GM21447 (cell line): ENCODE data around the gene SYNGR3.
"Not testable (repeated sequence)": the region's sequence is repeated elsewhere in the genome, so short reads cannot be mapped to it uniquely, and the experiment has no call there.

Experiments used
- ATAC-seq: cut with Tn5 transposase; IDR thresholded peaks from one replicate; pipeline ENCODE4 v1.9.1; 2021; ENCODE audit not compliant: unreplicated experiment

The SYNGR3 gene

DNA sequence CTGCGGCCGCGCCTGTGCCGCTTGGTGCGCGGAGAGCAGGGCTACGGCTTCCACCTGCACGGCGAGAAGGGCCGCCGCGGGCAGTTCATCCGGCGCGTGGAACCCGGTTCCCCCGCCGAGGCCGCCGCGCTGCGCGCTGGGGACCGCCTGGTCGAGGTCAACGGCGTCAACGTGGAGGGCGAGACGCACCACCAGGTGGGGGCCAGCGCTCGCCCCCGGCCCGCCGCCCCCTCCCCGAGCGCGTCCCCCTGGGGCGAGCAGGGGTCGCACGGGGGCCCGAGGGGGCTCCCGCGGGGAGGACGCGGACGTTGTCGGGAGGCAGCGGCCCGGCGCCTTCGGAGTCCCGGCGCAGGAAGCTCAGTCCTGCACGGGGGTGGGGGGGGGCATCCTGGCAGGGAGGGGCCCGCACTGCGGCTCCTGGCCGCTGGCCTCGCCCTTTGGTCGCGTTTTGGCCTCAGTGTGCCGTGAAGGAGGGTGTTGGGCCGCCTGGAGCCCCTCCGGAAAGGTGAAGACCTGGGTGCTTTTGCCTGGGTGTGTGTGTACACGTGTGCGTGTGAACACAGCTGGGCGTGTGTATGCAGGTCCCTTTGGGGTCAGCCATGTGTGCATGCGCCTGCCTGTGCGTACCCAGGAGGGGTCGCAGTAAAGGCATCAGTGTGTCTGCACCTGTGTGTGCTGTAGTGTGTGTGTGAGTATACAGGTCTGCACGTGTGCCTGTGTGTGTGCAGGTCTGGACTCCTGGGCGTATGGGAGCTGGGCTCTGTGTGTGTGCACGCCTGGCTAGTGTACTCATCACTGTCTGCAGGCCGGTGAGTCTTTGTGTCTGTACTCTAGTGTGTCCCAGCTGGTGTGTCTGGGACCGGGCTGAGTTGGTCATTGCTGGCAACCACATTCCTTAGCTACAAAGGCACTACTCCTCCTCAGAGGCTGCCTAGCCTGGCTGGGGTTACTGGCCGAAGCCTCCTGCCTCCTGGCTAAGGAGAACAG is 37.5 kb downstream of the SYNGR3 start:
- ATAC-seq: no peak

DNA sequence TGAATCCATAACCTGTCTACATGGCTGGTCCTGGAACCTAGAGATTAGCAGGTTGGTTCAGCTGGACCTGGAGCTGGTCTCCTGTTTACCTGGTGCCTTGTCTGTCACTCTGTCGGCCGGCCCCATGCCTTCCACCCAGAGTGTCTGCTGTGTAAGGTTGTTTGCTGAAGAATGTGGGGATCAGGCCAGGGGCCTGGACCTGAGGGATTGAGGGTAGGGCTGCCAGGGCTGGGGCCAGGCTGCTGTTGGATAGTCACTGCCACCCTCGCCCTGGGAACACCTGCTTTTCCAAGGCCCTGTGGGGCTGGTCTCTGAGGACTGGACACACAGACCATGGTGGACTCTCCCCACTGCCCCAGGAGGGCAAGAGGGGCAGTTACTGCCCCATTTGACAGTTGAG is 38.4 kb downstream of the SYNGR3 start:
- no peak for ATAC-seq

DNA sequence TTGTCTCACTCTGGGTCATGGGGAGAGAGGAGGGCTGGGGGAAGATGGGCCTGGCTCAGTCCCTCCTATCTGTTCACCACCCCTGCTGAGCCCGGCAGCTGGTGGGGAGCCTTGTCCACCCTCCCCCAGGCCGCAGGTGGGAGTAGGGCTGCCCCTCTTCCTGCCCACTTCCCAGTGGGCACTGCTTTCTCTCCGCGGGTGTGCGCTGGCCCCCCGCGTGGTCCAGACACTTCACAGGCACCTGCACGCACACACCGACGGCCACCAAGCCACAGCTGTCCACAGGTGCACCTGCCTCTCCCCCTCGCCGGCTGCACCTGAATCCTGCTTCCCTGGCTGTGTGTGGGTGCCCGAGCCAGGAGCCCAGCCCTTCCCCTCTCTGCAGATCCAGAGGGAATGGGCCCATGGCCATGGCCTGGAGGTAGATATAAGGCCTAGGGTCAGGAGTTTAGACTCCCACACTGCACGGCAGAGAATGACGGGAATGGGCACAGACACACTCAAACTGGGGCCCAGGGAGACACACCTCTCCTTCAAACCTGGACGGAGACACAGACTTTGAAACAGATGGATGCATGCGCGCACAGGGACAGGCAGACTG is 39.0 kb downstream of the SYNGR3 start:
- no peak for ATAC-seq

DNA sequence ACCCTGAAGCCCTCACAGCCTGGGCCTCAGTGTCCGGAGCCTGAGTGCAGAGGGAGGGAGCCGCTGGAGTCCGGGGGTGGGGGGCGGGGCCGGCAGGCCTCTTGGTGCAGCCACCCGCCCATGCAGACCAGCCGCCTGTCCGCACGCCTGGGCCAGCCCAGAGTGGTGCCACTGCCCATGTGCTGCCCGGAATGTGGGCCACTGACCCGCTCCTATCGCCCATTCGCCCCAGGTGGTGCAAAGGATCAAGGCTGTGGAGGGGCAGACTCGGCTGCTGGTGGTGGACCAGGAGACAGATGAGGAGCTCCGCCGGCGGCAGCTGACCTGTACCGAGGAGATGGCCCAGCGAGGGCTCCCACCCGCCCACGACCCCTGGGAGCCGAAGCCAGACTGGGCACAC is 39.6 kb downstream of the SYNGR3 start:
- ATAC-seq: no peak

DNA sequence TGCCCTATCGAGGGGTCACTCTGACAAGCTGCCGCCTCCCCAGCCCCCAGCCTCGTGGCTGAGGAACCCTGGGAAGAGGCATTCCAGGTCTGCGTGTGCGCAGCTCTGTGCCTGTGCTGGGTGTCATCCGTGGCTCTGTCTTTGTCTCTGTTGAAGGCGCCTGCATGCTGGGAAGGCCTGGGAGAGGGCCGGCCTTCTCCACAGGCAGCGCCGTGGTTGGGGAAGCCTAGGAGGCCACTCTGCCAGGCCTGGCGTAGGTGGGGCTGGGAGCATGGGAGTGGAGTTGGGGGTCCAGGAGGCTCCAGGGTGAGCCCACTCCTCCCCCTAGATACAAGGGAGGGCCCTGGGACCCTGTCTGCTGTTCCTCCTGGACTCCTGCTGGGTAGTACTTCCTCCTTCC is 40.3 kb downstream of the SYNGR3 start:
- ATAC-seq: no peak

DNA sequence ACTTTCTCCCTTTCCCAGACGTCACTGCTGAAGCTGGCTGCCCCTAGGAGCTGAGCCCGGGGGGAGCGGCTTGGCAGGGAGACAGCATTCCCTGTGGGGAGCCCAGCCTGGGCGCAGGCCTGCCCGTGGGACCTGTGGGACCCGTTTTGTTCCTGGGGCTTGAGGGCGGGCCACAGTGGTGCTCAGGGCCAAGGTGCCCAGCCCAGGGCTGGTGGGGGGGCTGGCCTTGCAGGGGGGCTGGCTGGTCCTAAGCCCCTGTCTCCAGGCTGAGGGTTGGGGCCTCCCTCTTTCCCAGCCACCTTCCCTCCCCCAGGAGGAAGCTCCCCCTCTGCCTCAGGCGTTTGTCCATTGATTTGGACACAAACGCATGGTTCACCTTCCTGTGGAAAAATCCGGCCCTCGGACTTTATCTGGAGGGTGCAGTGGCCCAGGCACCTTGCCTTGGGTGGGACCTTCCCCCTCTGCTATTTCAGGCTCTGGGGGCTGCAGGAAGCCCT is 41.4 kb downstream of the SYNGR3 start:
- ATAC-seq: no peak

DNA sequence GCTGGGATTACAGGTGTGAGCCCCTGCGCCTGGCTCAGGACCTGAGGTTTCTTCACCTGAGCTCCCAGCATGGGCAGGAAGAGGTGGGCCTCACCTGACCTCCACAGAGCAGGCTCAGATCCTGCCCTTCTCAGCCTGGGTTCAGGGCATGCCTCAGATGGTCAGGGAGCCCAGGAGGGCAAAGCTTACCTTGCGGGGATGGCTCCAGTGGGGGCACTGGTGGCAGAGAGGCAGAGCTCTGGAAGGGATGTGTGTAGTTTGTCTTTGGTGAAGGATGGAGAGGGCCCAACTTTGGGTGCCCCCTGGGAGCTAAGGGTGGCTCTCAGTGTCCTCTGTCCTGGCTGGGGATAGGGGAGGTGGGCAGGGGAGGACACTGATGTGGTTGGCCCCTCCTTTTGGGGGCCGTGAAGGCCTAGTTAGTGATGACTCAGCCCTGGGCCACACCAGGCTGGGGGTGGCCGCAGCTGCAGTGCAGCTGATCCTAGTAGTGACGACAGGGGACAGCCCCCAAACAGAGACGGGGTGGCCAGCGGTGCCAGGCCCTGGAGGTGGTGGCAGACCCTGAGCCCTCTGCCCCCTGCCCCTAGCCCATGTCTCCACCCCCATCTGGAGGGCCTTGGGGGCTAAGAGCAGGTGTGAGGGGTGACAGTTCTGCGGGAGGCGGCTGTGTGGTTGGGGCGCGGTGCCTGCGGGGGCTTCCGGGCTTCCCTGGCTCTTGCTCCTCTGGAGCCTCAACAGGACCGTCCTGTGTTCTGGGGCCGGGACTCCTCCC is 42.7 kb downstream of the SYNGR3 start:
- ATAC-seq: no peak

DNA sequence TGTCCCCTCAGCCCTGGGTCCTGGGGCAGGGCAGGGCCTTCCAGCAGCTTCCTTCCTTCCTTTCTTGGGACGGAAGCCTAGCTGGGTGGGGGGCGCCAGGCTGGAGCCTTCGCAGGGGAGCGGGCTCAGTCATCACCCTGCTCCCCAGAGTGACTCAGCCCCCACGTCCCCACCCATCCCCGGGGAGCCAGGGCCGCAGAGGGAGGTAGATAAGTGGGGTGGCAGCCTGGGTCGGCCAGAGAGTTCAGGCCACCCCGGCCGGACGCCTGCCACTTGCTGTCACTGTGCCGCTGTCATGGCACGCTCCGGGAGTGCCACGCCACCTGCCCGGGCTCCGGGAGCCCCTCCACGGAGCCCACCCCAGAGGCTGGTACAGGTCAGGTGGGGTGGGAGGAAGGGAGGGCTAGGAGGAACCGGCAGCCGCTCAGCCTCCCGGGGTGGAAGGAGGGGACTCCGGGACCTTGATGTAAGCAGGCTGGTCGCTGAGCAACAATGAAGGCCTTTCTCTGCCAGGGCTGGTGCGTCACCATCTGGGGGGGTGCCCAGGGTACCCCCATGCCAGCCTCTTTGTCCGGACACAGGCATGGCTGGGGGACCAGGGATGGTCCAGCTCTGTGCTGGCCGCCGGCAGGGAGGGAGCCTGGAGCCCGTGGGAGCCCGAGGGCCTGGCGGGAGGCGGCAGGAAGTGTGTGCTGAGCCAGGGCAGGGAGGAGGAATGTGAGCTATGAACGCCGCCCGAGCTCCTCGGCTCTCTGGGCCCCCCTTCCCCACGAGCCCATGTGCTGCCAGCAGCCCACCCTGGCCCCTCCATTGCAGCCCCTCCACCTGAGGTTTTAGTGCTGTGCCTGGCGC is 43.5 kb downstream of the SYNGR3 start:
- ATAC-seq: no peak

DNA sequence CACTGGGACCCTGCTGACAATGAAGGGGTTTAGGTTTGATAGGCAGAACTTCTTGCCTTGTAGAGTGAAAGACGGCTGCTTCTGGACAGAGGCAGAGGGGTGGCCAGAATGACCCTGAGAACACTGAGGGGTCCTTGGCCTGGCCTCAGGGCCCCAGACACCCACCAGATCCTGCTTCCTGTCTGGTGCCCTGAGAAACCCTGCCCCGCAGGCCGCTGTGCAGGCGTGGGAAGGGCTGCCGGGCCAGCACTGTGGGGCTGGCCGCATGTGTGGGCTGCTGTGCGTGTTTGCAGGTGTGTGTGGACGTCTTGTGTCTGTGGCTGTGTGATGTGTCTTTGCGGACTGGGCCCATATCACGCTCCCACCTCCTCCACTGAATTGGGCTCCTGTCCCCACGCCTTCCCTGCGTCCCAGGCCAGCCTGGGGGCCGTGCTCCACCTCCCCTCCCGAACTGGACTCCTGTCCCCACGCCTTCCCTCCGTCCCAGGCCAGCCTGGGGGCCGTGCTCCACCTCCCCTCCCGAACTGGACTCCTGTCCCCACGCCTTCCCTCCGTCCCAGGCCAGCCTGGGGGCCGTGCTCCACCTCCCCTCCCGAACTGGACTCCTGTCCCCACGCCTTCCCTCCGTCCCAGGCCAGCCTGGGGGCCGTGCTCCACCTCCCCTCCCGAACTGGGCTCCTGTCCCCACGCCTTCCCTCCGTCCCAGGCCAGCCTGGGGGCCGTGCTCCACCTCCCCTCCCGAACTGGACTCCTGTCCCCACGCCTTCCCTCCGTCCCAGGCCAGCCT is 44.3 kb downstream of the SYNGR3 start:
- not testable (repeated sequence) for ATAC-seq

DNA sequence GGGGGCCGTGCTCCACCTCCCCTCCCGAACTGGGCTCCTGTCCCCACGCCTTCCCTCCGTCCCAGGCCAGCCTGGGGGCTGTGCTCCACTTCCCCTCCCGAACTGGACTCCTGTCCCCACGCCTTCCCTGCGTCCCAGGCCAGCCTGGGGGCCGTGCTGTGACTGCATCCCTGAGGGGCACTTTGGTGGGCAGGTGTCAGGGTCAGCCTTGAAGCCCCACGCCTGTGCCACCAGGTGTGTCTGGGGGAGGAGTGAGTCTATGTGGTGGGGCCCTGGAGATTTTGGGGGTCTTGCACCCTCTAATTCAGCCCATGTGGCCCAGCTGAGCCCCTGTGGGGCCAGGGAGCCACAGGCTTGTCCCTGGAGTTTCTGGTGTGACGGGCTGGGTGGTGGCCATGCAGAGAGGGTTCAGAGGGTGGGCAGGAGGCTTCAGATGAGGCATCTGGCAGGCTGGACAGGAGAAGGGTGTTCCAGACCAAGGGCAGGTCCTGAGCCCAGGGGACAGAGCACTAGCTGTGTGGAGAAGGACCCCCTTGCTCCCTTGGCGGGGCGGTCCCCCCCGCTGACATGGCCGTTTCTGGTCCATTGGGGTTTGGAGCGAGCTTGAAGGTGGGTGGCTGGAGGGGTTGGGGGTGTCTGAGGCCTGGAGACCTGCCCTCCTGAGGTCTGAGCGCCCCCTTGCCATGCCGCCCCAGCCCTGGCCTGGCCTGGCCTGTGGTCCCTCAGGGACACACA is 45.1 kb downstream of the SYNGR3 start:
- ATAC-seq: no peak

DNA sequence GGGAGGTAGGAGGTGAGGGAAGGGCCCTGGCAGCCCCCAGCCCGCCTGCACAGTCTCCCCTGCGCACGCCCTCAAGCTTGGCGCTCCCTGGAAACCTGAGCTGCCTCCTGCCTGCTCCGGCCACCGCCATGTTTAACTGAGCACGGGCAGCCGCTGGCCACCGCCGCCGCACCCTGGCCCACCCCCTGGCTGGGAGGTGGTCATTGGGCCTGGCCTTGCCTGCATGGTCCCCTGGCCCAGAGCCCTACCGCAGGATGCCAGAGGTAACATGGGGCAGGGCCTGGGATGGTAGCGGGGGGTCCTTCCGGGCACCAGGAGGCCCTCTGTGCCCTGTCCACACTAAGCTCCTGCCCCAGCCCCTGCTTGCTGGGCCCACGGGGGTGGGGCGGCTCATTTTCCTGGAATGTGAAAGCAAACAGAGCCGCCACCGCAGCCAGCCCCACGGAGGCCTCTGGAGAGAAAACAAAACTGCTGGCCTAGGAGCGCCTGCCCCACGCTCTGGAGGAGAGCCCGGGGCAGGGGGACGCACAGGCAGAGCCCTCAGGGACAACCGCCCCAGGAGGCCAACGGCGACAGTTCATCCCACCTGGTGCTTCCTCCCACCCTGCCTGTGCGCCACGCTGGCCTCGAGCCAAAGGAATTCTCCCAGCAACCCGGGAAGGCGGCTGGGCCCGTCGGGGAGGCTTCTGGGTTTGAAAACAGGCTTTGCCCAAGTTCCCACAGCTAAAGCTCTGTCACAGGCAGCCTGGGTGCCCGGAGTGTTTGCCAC is 45.8 kb downstream of the SYNGR3 start:
- ATAC-seq: no peak

DNA sequence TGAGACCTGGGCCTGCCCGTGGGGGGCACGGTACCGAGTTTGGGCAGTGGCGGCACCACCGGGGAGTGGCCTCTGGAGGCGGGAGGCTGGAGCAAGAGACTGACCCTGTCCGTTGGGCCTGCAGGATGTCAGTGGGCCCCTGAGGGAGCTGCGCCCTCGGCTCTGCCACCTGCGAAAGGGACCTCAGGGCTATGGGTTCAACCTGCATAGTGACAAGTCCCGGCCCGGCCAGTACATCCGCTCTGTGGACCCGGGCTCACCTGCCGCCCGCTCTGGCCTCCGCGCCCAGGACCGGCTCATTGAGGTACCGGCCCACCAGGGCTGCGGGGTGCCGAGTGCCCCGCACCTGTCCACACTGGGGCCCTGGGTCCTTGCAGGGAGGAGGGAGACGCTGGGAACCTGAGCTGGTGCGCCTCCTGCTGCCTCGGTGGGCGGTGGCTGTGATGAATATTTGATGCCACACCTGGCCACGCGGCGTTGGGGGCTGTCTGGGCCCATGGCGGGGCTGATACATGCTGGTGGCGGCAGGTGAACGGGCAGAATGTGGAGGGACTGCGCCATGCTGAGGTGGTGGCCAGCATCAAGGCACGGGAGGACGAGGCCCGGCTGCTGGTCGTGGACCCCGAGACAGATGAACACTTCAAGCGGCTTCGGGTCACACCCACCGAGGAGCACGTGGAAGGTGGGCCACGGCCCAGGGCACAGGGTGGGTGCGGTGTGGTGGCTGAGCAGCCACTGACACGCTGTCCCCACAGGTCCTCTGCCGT is 46.6 kb downstream of the SYNGR3 start:
- ATAC-seq: no peak

DNA sequence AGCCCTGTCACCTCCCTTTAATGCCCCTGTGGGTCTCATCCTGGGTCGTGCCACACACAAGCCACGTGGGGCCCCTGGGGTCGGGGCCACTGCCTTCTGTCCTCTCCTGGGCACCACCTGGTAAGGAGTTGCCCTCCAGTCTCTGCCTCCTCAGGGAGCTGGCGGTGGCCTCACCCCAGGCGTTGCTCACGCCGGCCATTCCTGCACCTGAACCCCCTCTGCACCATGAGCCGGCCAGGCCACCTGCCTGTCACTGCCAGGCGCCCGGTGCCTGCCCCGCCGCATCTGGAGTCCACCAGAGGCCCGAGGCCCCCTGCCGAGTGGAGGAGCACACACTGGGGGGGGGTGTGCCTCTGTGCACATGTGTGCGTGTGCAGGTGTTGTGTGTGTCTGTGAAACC is 47.3 kb downstream of the SYNGR3 start:
- ATAC-seq: no peak

DNA sequence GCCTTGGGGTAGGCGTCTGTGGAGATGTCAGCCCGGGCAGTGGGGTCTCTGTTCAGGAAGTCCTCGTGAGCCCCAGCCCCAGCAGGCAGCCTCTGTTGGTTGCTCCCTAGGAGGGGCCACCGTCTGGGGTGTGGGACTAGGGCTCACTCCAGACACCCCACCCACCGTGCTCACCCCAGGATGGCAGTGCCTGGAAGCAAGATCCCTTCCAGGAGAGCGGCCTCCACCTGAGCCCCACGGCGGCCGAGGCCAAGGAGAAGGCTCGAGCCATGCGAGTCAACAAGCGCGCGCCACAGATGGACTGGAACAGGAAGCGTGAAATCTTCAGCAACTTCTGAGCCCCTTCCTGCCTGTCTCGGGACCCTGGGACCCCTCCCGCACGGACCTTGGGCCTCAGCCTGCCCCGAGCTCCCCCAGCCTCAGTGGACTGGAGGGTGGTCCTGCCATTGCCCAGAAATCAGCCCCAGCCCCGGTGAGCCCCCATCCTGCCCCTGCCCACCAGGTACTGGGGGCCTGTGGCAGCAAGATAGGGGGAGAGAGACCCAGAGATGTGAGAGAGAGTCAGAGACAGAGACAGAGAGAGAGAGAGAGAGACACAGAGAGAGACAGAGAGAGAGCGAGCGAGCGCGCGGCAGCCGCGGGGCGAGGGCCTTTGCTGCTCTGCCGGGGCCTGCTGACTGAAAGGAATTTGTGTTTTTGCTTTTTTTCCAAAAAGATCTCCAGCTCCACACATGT is 48.0 kb downstream of the SYNGR3 start:
- no peak for ATAC-seq

DNA sequence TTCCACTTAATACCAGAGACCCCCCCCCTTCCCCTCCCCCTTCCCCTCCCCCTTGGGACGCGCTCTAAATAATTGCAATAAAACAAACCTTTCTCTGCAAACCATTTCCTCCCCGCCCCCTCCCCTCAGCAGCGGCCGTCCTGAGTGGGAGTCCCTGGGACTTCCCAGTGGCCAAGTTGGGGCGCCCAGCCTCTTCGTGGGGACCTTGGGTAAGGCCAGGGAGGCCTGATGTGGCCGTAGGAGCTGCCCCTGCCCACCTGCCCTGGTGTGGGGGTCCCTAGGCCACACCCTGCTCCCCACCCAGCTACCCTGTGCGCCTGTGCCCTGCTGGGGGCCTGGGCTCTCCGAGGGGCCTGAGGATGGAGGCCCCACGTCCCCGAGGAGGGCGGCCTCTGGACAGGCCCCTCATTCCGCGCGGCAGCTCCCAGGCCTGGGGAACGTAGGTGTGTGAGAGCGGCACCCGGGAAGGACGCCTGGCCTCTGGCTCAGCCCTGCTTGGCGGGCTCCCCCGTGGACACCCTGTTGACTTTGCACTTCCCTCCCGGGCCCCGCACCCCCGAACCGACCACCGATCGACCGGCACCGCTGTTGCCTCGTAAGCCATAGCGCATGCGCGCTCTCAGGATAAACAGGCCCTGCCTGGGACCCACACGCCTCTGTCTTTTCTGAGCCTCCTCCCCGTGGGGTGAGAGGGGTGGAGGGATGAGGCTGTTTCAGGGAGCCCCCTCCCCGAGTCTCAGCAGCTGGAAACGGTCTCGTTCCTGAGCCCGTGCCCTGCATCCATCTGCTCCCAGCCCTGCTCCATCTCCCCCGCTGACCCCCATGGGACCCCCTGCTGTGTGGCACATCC is 48.8 kb downstream of the SYNGR3 start:
- no peak for ATAC-seq
